GM23338 (cell line): ENCODE results near the gene ANKRD44. TPM values are rescaled to one million over a fixed set of nuclear protein-coding genes. Genes with fewer than 3 reads are reported as not detected.

Source experiments
- ATAC-seq: fragments of 200-7000 bp; cut with Tn5 transposase; 3 replicates; pipeline ENCODE4 v1.9.1; 2020
- DNase-seq: peaks from one replicate; pipeline ENCODE4 v3.0.0-alpha.2; 2015; ENCODE audit warnings: low spot score
- H2AFZ ChIP-seq: fragments of 200-600 bp; sonication (generic); 2 replicates; pipeline ENCODE4 v1.8.0; 2016; ENCODE audit warnings: antibody characterized with exemption, mild to moderate bottlenecking, moderate library complexity
- H3F3A ChIP-seq: fragments of 200-600 bp; sonication (generic); replicated peaks from 2 replicates; pipeline ENCODE4 v1.8.0; 2017; ENCODE audit warnings: antibody characterized with exemption, mixed run types, low read depth
- H3K27ac ChIP-seq: fragments of 200-600 bp; sonication (generic); 2 replicates; pipeline ENCODE4 v1.6.1; 2016; ENCODE audit warnings: low read depth
- H3K27me3 ChIP-seq: fragments of 200-600 bp; sonication (generic); 2 replicates; pipeline ENCODE4 v1.8.0; 2016; ENCODE audit warnings: mild to moderate bottlenecking, mixed run types, moderate library complexity; ENCODE audit not compliant: insufficient read depth
- H3K36me3 ChIP-seq: fragments of 200-600 bp; sonication (generic); 2 replicates; pipeline ENCODE4 v1.8.0; 2016; ENCODE audit warnings: mild to moderate bottlenecking; ENCODE audit not compliant: insufficient read depth
- H3K4me1 ChIP-seq: fragments of 200-600 bp; sonication (generic); 2 replicates; pipeline ENCODE4 v1.8.0; 2016; ENCODE audit warnings: mild to moderate bottlenecking, moderate library complexity; ENCODE audit not compliant: insufficient read depth
- H3K4me2 ChIP-seq: fragments of 200-600 bp; sonication (generic); 2 replicates; pipeline ENCODE4 v1.7.1; 2017; ENCODE audit warnings: mixed run types
- H3K4me3 ChIP-seq: fragments of 200-600 bp; sonication (generic); 2 replicates; pipeline ENCODE4 v1.6.1; 2016; ENCODE audit warnings: mixed run types
- H3K79me2 ChIP-seq: fragments of 200-600 bp; sonication (generic); replicated peaks from 2 replicates; pipeline ENCODE4 v1.8.0; 2017; ENCODE audit warnings: mild to moderate bottlenecking; ENCODE audit not compliant: insufficient read depth
- H3K9me2 ChIP-seq: fragments of 200-600 bp; sonication (generic); 2 replicates; pipeline ENCODE4 v1.8.0; 2017; ENCODE audit not compliant: insufficient read depth
- H4K20me1 ChIP-seq: fragments of 200-600 bp; sonication (generic); replicated peaks from 2 replicates; pipeline ENCODE4 v1.8.0; 2017; ENCODE audit warnings: mild to moderate bottlenecking; ENCODE audit not compliant: insufficient read depth
- H3K27ac Mint-ChIP-seq: 2 replicates; pipeline ENCODE4 v1.8.0; 2020; ENCODE audit warnings: inconsistent platforms, mild to moderate bottlenecking, moderate library complexity, mixed read lengths
- H3K27me3 Mint-ChIP-seq: 3 replicates; pipeline ENCODE4 v1.8.0; 2022; ENCODE audit warnings: low read depth, mild to moderate bottlenecking, moderate library complexity, mixed read lengths, inconsistent platforms; ENCODE audit not compliant: insufficient read depth, poor library complexity
- H3K36me3 Mint-ChIP-seq: 3 replicates; pipeline ENCODE4 v1.8.0; 2021; ENCODE audit warnings: low read depth, mild to moderate bottlenecking, inconsistent platforms, moderate library complexity, mixed read lengths
- H3K4me1 Mint-ChIP-seq: 3 replicates; pipeline ENCODE4 v1.8.0; 2020; ENCODE audit warnings: mild to moderate bottlenecking, inconsistent platforms, mixed read lengths
- H3K4me3 Mint-ChIP-seq: 3 replicates; pipeline ENCODE4 v1.8.0; 2021; ENCODE audit warnings: moderate library complexity, mild to moderate bottlenecking, inconsistent platforms, mixed read lengths
- H3K9me3 Mint-ChIP-seq: 3 replicates; pipeline ENCODE4 v1.8.0; 2020; ENCODE audit warnings: moderate library complexity, mild to moderate bottlenecking, inconsistent platforms, mixed read lengths
- CREB1 ChIP-seq: fragments of 250-450 bp; sonication (Bioruptor Pico); IDR thresholded peaks from 2 replicates; pipeline ENCODE4 v1.5.0; 2020; ENCODE audit warnings: low read depth, mild to moderate bottlenecking, moderate library complexity
- CTCF ChIP-seq, 2 experiments: fragments of 200-600 bp in 1 of 2; sonication (generic) in 1 of 2; conservative IDR thresholded peaks; 2 replicates each; pipeline versions ENCODE4 v1.5.1 to v1.6.1; 2016 to 2017; ENCODE audit warnings: antibody characterized with exemption in 2 of 2, low read depth in 2 of 2, mild to moderate bottlenecking in 2 of 2, moderate library complexity in 1 of 2
- ETS1 ChIP-seq: IDR thresholded peaks from 2 replicates; pipeline ENCODE4 v1.6.1; 2016; ENCODE audit warnings: antibody characterized with exemption
- EZH2 ChIP-seq: fragments of 200-600 bp; sonication (generic); IDR thresholded peaks from one replicate; pipeline ENCODE4 v1.8.0; 2017; ENCODE audit warnings: antibody characterized with exemption, mild to moderate bottlenecking, low read depth; ENCODE audit not compliant: unreplicated experiment
- EZH2phosphoT487 ChIP-seq: fragments of 200-600 bp; sonication (generic); IDR thresholded peaks from one replicate; pipeline ENCODE4 v1.8.1; 2018; ENCODE audit warnings: antibody characterized with exemption; ENCODE audit not compliant: unreplicated experiment
- JUNB ChIP-seq: IDR thresholded peaks from one replicate; pipeline ENCODE4 v1.6.1; 2016; ENCODE audit warnings: antibody characterized with exemption; ENCODE audit not compliant: unreplicated experiment
- NANOG ChIP-seq: IDR thresholded peaks from 2 replicates; pipeline ENCODE4 v1.6.1; 2016; ENCODE audit warnings: antibody characterized with exemption, borderline replicate concordance
- POLR2AphosphoS5 ChIP-seq: IDR thresholded peaks from 2 replicates; pipeline ENCODE4 v1.6.1; 2016; ENCODE audit warnings: antibody characterized with exemption, low read depth
- REST ChIP-seq: IDR thresholded peaks from one replicate; pipeline ENCODE4 v1.6.1; 2018; ENCODE audit warnings: antibody characterized with exemption; ENCODE audit not compliant: unreplicated experiment
- STAT1 ChIP-seq: IDR thresholded peaks from one replicate; pipeline ENCODE4 v1.6.1; 2016; ENCODE audit warnings: antibody characterized with exemption; ENCODE audit not compliant: unreplicated experiment
- ZNF114 ChIP-seq: fragments of 250-450 bp; sonication (Bioruptor Pico); IDR thresholded peaks from 2 replicates; pipeline ENCODE4 v1.5.0; 2020; ENCODE audit warnings: mild to moderate bottlenecking, moderate library complexity
- ZNF331 ChIP-seq: fragments of 250-450 bp; sonication (Bioruptor Pico); IDR thresholded peaks from 2 replicates; pipeline ENCODE4 v1.5.0; 2020; ENCODE audit warnings: low read depth, mild to moderate bottlenecking, moderate library complexity
- ZNF462 ChIP-seq: fragments of 250-450 bp; sonication (Bioruptor Pico); IDR thresholded peaks from 2 replicates; pipeline ENCODE4 v1.5.0; 2020; ENCODE audit warnings: mild to moderate bottlenecking, moderate library complexity
- polyA plus RNA-seq: library from polyadenylated mRNA; unstranded; fragments of >200 nt; fragmentation: Nextera tagmentation; extraction: Ambion mirVana; gene quantifications from 2 replicates; pipeline ENCODE4 v1.2.1, GENCODE V29; 2016
- total RNA-seq: library from RNA; depleted of rRNA; stranded (reverse); fragments of >200 nt; shearing (Covaris generic); gene quantifications from 2 replicates; pipeline ENCODE4 v1.2.3, GENCODE V29; 2014

The ANKRD44 gene
- total and polyA plus RNA-seq, 2 experiments from 2014 or later, result 0.44 to 0.56 TPM

GRCh38 chr2:196966061-196966460 lies 344.5 kb downstream of the ANKRD44 start:
- Histone ChIP-seq H3K4me3 (no peak overlapping the region), H3K79me2 (no peaks in the 10 kb centered on the region), H3K27me3 (no peaks in the 10 kb centered on the region), H3K27ac (no peak overlapping the region), H3F3A (no peaks in the 10 kb centered on the region), H3K4me2 (peak overlapping the region; percentile 30), H2AFZ (peak overlapping the region; percentile 68), H3K4me1 (peaks cover 19% of the 10 kb centered on the region), H3K9me2 (no peaks in the 10 kb centered on the region), H4K20me1 (no peaks in the 10 kb centered on the region), H3K36me3 (no peaks in the 10 kb centered on the region)
- H3K4me3 Mint-ChIP-seq, result no peak overlapping the region
- no peak overlapping the region for H3K27ac Mint-ChIP-seq
- no peak for TF ChIP-seq REST
- no peak for TF ChIP-seq EZH2phosphoT487
- no peak for TF ChIP-seq ZNF331 (CRISPR knock-in tag)
- no peak for TF ChIP-seq CTCF (conservative IDR thresholded peaks at IDR 0.05; ENCODE audit: low read depth in 2 of 2)
- TF ChIP-seq ETS1, result no peak
- TF ChIP-seq STAT1, result no peak
- TF ChIP-seq POLR2AphosphoS5, result no peak
- TF ChIP-seq EZH2, result no peak
- no peak for TF ChIP-seq JUNB
- TF ChIP-seq ZNF462 (CRISPR knock-in tag), result no peak
- no peak for TF ChIP-seq ZNF114 (CRISPR knock-in tag)
- TF ChIP-seq CREB1 (CRISPR knock-in tag), result no peak
- TF ChIP-seq NANOG, result no peak
- peaks cover 14% of the 10 kb centered on the region for H3K36me3 Mint-ChIP-seq
- DNase-seq, result no peak
- peaks cover 25% of the 10 kb centered on the region for H3K4me1 Mint-ChIP-seq
- H3K27me3 Mint-ChIP-seq, result no peaks in the 10 kb centered on the region
- H3K9me3 Mint-ChIP-seq, result peaks cover 15% of the 10 kb centered on the region
- ATAC-seq, result no peak
